Retinal pigment epithelial cell (primary cell): ENCODE data around the gene PNMA8C.
A peak's percentile ranks its signal among the peaks of the same experiment; 100 is the strongest.
"Not testable (repeated sequence)": the region's sequence is repeated elsewhere in the genome, so short reads cannot be mapped to it uniquely, and the experiment has no call there.

Experiments
- DNase-seq: peaks from one replicate; pipeline ENCODE4 v3.0.0-alpha.2; 2010; ENCODE audit warnings: low read depth
- H3K4me3 ChIP-seq: 2 replicates; pipeline ENCODE4 v1.5.1; 2011; ENCODE audit warnings: mild to moderate bottlenecking, low read length, control low read depth, moderate library complexity
- TF ChIP-seq, protein P1 (sequence below): conservative IDR thresholded peaks from 2 replicates; pipeline ENCODE4 v1.5.1; 2011; ENCODE audit warnings: low read depth, low read length, control low read depth, inconsistent platforms

The PNMA8C gene

GRCh38 chr19:46404753-46405468, 23.8 kb downstream of the PNMA8C start:
- no peak overlapping the region for H3K4me3 ChIP-seq
- TF ChIP-seq, protein P1, sequence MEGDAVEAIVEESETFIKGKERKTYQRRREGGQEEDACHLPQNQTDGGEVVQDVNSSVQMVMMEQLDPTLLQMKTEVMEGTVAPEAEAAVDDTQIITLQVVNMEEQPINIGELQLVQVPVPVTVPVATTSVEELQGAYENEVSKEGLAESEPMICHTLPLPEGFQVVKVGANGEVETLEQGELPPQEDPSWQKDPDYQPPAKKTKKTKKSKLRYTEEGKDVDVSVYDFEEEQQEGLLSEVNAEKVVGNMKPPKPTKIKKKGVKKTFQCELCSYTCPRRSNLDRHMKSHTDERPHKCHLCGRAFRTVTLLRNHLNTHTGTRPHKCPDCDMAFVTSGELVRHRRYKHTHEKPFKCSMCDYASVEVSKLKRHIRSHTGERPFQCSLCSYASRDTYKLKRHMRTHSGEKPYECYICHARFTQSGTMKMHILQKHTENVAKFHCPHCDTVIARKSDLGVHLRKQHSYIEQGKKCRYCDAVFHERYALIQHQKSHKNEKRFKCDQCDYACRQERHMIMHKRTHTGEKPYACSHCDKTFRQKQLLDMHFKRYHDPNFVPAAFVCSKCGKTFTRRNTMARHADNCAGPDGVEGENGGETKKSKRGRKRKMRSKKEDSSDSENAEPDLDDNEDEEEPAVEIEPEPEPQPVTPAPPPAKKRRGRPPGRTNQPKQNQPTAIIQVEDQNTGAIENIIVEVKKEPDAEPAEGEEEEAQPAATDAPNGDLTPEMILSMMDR, result peak; percentile 18
- no peak for DNase-seq

DNA sequence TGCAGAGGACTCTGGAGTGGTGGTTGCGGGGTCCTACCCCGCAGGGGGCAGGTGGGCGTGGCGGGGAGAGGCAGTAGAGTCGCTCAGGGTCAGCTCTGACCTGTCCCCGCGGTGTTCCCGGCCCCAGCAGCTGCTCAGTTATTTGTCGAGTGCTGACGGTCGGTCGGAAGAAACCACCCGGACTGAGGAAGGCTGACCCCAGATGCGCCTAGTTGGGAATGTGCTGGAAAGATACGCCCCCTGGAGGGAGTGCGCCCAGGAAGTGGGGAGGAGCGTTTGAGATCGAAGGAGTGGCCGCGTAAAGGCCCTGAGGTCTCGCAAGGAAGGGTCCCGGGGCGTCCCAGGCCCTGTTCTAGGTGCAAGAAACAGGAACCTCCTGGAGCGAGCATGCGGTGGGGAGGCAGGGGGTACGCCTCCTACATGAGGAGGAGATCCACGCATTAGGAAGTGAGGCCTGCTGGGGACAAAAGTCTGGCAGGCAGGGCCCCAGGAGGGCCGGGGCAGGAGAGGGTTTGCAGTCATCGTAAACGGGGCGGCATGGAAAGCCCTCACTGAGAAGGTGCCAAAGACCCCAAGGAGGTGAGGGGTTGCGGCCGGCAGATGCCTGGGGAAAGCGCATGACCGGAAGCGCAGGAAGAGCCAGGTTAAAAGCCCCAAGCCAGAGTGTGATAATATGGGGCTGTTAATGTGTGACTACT, 24.5 kb downstream of the PNMA8C start:
- H3K4me3 ChIP-seq, result peak overlapping the region; percentile 37
- no peak for DNase-seq
- TF ChIP-seq, protein P1, result peak; percentile 32

GRCh38 chr19:46402725-46403124, 26.0 kb downstream of the PNMA8C start:
- H3K4me3 ChIP-seq, result no peak overlapping the region
- TF ChIP-seq, protein P1, result no peak
- no peak for DNase-seq

DNA sequence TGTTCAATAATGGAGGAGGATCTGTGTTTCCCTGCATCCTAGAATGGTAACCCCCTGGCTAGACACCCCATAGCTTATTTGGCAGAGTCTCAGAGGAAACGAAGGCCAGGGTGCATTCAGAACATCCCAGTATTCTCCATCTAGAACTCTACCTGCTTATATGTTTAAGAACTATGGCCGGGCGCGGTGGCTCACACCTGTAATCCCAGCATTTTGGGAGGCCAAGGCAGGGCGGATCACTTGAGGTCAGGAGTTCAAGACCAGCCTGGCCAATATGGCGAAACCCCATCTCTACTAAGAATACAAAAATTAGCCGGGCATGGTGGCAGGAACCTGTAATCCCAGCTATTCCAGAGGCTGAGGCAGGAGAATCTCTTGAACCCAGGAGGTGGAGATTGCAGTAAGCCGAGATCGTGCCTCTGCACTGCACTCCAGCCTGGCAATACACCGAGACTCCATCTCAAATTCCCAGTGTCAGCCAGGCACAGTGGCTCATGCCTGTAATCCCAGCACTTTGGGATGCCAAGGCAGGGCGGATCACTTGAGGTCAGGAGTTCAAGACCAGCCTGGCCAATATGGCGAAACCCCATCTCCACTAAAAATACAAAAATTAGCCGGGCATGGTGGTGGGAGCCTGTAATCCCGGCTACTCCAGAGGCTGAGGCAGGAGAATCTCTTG, 30.8 kb downstream of the PNMA8C start:
- H3K4me3 ChIP-seq, DNase-seq: not testable (repeated sequence)

- TF ChIP-seq, protein P1, result no peak
- no peak overlapping the region for H3K4me3 ChIP-seq
- DNase-seq, result no peak
Measured at GRCh38 chr19:46394402-46394797, 34.3 kb downstream of the PNMA8C start.

GRCh38 chr19:46393456-46394401, 35.0 kb downstream of the PNMA8C start:
- no peak for DNase-seq
- TF ChIP-seq, protein P1, result no peak
- no peak overlapping the region for H3K4me3 ChIP-seq

GRCh38 chr19:46392837-46393236, 35.9 kb downstream of the PNMA8C start:
- no peak overlapping the region for H3K4me3 ChIP-seq
- no peak for DNase-seq
- TF ChIP-seq, protein P1, result no peak
